GM19351 (cell line): Measurements from ENCODE around the gene HEMGN.
A peak's percentile ranks its signal among the peaks of the same experiment; 100 is the strongest.
"Not testable (repeated sequence)": the region's sequence is repeated elsewhere in the genome, so short reads cannot be mapped to it uniquely, and the experiment has no call there.

Experiments used
- ATAC-seq: cut with Tn5 transposase; IDR thresholded peaks from one replicate; pipeline ENCODE4 v1.9.1; 2021; ENCODE audit warnings: mild to moderate bottlenecking, moderate library complexity; ENCODE audit not compliant: unreplicated experiment

Gene HEMGN

DNA sequence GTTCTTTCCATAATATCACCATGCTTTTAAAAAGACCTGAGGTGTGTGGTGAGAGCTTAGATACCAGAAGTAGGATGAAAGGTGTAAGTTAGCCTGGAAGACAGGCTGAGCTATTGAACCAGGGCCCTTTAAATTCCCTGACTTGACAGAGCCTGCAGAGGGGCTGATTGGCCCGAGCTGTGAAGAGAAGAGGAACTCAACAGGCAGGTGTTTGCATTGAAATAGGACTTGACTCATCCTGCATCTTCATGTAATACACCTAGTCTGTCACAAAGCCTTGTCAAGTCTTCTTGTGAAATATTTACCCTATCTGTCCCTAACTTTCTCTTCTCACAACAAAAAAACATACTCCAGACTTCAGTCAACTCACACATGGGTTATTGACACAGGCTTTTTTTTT lies 28.5 kb upstream of the HEMGN start:
- ATAC-seq: no peak

DNA sequence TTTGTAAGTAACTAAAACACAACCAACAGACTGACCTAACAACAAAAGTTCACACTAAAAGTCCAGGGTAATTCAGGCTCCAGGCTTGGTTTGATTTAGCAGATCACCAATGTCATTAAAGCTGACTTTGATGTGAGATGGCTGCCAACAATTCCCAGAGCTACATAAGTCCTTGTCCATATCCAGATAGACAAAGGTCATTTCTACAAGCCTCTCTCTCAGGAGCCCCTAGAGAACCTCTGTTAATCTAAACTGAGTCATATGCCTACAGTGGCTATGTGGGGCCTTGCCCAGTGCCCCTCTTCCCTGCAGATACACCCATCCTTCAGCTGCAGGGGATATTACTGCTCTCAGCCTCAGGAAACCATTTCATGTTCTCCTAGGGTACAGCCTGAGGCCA lies 26.9 kb upstream of the HEMGN start:
- ATAC-seq: no peak

DNA sequence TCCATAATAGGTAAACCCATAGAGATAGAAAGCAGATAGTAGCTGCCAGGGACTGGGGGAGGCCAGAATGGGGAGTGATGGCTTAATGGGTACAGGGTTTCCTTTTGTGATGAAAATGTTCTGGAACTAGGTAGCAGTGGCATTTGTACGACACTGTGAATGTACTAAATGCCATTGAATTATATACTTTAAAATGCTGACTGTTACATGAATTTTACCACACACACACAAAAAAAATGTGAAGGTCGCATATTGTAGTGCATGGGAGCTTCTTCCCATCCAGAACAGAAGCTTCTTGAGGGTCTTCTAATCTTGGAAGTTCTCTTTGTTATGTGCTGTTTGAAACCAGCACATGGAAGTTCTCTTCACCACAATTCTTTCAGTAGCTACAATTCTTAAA lies 25.3 kb upstream of the HEMGN start:
- ATAC-seq: no peak

GRCh38 chr9:97962575-97962974 lies 24.6 kb upstream of the HEMGN start:
- ATAC-seq: no peak

DNA sequence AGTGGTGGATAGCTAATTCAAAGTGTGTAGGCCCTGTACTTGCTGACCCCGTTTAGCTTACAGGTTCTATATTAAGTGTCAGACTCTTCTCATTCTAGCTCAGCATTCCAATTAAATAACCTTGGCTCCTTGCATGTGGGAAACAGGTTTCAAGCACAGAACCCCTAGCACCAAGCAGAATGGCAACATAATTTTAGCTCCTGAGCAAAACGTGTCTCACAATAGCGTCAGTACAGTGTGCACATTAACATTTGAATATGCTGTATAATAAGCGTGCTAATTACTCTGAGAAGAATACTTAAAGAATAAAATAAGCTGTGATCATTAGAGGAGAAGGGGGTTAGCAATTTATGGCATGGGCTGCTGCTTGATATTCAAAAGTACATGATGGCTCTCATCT lies 24.2 kb upstream of the HEMGN start:
- ATAC-seq: no peak

GRCh38 chr9:97961361-97961760 lies 23.4 kb upstream of the HEMGN start:
- no peak for ATAC-seq

GRCh38 chr9:97960678-97961328 lies 22.8 kb upstream of the HEMGN start:
- not testable (repeated sequence) for ATAC-seq

GRCh38 chr9:97959585-97959984 lies 21.6 kb upstream of the HEMGN start:
- no peak for ATAC-seq

GRCh38 chr9:97958812-97959511 lies 21.0 kb upstream of the HEMGN start:
- ATAC-seq: no peak

GRCh38 chr9:97956331-97956730 lies 18.4 kb upstream of the HEMGN start:
- no peak for ATAC-seq

DNA sequence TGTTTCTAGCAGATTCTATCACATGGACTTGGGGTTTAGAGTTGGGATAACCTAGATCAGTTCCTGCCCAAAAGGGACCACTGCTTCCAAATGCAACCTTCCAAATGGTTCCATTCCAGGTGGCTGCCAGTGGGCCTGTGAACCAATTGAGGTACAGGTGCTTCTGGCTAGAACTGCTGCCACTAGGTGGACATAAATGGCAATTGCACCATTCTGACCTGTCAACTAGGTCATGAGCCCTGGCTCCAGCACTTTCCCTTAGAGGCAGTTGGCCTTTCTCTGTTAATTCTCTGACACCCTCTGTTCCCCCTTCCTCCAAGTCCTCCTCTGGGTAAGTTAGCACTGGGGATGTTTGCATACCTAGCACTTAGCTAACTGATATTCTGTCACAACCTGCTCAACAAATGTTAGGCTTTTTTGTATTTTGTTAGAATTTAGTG lies 16.6 kb upstream of the HEMGN start:
- peak; percentile 83 for ATAC-seq

DNA sequence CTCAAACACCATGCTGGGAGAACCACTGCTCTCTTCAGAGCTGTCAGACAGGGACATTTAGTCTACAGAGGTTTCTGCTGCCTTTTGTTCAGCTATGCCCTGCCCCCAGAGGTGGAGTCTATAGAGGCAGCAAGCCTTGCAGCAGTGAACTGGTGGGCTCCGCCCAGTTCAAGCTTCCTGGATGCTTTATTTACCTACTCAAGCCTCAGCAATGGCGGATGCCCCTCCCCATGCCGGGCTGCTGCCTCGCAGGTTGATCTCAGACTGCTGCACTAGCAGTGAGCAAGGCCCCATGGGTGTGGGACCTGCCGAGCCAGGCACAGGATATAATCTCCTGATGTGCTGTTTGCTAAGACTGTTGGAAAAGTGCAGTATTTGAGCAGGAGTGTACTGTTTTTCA lies 12.9 kb upstream of the HEMGN start:
- not testable (repeated sequence) for ATAC-seq

DNA sequence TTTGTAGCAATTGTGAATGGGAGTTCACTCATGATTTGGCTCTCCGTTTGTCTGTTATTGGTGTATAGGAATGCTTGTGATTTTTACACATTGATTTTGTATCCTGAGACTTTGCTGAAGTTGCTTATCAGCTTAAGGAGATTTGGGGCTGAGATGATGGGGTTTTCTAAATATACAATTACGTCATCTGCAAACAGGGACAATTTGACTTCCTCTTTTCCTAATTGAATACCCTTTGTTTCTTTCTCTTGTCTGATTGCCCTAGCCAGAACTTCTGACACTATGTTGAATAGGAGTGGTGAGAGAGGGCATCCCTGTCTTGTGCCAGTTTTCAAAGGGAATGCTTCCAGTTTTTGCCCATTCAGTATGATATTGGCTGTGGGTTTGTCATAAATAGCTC lies 9.1 kb upstream of the HEMGN start:
- not testable (repeated sequence) for ATAC-seq

- ATAC-seq: not testable (repeated sequence)
These were observed 7.5 kb upstream of the HEMGN start for GRCh38 chr9:97945470-97945869.

DNA sequence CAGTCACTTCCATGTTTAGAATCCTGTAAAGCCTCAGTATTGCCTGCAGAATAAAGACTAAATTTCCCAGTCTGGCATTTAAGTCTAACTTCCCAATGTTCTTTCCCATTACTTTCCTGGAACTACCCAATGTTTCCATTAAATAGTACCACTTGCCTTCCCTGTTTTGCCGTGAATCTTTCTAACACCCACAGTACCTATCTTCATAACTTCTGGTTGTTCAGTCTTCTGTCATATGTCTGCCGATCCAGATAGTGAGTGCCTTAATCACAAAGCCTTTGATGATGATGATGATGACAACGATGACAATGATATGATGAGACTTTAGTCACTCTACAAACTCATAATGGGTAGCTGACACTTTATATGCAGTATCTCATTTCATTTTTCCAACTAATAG lies 6.6 kb upstream of the HEMGN start:
- no peak for ATAC-seq

DNA sequence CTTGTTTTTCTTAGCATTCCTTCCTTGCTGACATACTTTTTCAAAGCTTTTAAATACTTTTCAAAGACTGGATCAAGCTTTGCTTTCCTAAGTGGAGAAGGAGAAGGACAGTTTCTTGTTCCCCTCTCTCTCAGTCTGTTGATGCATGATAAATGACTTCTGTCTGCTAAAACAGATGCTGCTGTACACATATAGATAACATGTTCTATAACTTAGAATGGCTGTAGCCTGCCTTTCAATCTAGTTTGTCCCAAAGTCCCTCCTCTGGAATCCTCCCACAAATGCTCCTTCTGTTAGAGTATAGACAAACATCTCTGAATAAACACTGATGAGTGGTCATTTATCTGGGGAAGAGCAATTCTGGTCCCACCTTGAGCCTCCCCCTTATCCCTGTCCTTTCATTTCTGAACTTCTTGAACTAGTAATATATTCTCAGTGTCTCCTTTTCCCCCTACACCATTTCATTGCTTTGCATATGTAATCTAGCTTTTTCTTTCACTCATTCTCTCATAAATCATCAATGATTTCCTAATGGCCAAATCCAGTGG lies 5.4 kb upstream of the HEMGN start:
- ATAC-seq: no peak

GRCh38 chr9:97941323-97941722 lies 3.4 kb upstream of the HEMGN start:
- ATAC-seq: no peak

- no peak for ATAC-seq
These were observed 2.8 kb upstream of the HEMGN start for GRCh38 chr9:97940741-97941140.

GRCh38 chr9:97940233-97940632 lies 2.3 kb upstream of the HEMGN start:
- ATAC-seq: no peak

GRCh38 chr9:97936998-97937397 lies 974 bp downstream of the HEMGN start:
- ATAC-seq: no peak

DNA sequence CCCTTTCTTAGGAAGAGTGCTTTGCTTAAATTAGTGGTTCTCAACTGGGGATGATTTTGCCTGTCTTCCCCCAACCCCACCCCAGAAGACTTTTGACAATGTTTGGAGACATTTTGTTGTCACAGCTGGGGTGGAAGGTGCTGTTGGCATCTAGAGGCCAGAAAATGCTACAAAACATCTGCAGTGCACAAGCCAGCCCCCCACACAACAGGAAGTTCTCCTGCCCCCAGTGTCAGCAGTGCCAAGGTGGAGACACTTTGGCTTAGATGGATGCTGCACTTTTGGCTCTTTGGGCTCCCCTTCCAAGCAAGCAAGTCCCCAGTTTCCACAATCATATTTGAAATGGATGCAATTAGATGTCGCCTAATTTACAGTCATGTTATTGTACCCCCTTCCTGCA lies 2.7 kb downstream of the HEMGN start:
- no peak for ATAC-seq

DNA sequence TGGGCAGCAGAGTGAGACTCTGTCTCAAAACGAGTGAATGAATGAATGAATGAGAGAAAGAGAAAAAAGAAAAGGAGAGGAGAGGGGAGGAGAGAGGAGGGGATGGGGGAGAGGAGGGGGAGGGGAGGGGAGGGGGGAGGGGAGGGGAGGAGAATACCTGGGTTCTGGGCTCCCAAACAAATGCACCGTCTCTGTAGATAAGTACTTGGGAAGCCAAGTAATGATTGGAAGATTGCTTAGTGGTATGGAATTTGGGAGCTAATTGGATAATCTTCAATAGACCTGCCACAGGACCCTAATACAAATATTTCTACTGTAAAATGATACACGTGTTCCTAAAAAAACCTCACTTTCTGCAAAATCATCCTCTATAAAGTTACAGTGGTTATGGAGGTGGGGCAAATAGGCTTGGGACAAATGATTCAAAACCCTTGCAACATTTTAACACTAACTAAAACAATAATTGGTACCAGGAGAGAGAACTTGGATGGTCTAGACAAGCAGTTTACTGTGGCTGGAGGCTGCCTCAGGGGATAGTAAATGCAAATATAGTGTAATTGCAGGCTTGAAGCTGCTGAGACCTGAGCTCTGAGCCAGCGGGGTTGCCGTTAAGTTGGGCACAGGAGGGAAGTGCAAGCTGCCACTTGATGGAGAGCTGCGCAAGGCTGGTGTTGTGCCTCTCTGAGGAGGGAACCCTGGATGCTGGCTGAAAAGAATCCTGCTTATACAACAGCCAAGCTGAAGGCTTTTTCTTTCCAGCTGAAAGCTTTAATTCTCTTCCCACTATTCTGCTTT lies 3.5 kb downstream of the HEMGN start:
- no peak for ATAC-seq
